Measurements from ENCODE around the gene TMEM170B. TPM values are rescaled to one million over a fixed set of nuclear protein-coding genes. Genes with fewer than 3 reads are reported as not detected.

TMEM170B gene
- total and polyA plus RNA-seq, 2 of the 8 experiments (the other 6 are each of a cell fraction or from before 2014, with no cell fraction given): 0.80 to 4.3 TPM

DNA sequence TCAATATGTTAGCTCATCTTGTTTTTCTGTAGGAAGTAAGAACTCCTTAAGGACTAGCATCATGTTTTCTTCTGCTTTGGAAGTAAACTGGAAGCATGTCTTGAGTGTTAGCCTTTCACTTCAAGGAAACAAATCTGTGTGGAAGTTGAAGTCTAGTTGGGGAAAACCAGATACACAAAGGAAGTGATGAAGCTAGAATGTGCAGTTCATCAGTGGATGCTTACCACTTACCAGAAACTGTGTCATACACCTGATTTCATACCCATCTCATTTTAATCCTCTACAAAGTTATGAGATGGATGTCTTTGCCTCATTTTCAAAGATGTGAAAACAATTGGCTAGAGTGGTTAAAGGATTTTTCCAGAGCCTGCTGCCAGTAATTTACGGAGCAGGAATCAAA is 75.8 kb downstream of the TMEM170B start (continued):
- TF ChIP-seq HDAC6 (IDR thresholded peaks at IDR 0.05; ENCODE audit: low read depth, low read length) (no peak), CBX8 (IDR thresholded peaks at IDR 0.05; ENCODE audit: borderline replicate concordance, low read depth, low read length) (no peak), CEBPB (IDR thresholded peaks at IDR 0.05; ENCODE audit: low read depth, low read length) (no peak), JUN (IDR thresholded peaks at IDR 0.05; ENCODE audit: low read depth, low read length) (no peak), CTBP2 (IDR thresholded peaks at IDR 0.05; ENCODE audit: borderline replicate concordance, insufficient read depth, insufficient read length, low read length) (no peak)
